ENCODE data around the gene PATE1. TPM values are rescaled to one million over a fixed set of nuclear protein-coding genes. Genes with fewer than 3 reads are reported as not detected.
"Not testable (repeated sequence)": the region's sequence is repeated elsewhere in the genome, so short reads cannot be mapped to it uniquely, and the experiment has no call there.

PATE1 gene
- total RNA-seq (2014; rRNA removed; shearing (Covaris generic)): not detected in 2 replicates
- not detected in 2 replicates for polyA plus RNA-seq (2015; cell fraction: cytosol; rRNA removed)
- not detected in 2 replicates for polyA plus RNA-seq (2015; cell fraction: nucleus; rRNA removed)

GRCh38 chr11:125745979-125746378, at the start of gene PATE1:
PATE1 (plus strand) TSS chr11:125746279; CDS start chr11:125746305, 26 bp downstream.
- in situ Hi-C loops (cut with HindIII; ENCODE audit: low pct_unique_long_range_greater_than_20kb, low sequenced_read_pairs): no loop called here
- no peak for DNase-seq (ENCODE audit: low read depth, low spot score)

- in situ Hi-C loops (cut with HindIII; ENCODE audit: low pct_unique_long_range_greater_than_20kb, low sequenced_read_pairs): no loop called here
- no peak for DNase-seq (ENCODE audit: low read depth, low spot score)
Measured at GRCh38 chr11:125701018-125701610, 45.0 kb upstream of the PATE1 start.

GRCh38 chr11:125701858-125702621, 44.0 kb upstream of the PATE1 start:
- no peak for DNase-seq (ENCODE audit: low read depth, low spot score)
- in situ Hi-C loops (cut with HindIII; ENCODE audit: low pct_unique_long_range_greater_than_20kb, low sequenced_read_pairs): no loop called here

- DNase-seq (ENCODE audit: low read depth, low spot score); in situ Hi-C loops (cut with HindIII; ENCODE audit: low pct_unique_long_range_greater_than_20kb, low sequenced_read_pairs): not testable (repeated sequence)
Measured at GRCh38 chr11:125704686-125705085, 41.4 kb upstream of the PATE1 start.

- DNase-seq (ENCODE audit: low read depth, low spot score): no peak
- in situ Hi-C loops (cut with HindIII; ENCODE audit: low pct_unique_long_range_greater_than_20kb, low sequenced_read_pairs): no loop called here
Measured at GRCh38 chr11:125720781-125721180, 25.3 kb upstream of the PATE1 start.

GRCh38 chr11:125724125-125724524, 22.0 kb upstream of the PATE1 start:
- DNase-seq (ENCODE audit: low read depth, low spot score): peak; percentile 54
- in situ Hi-C loops (cut with HindIII; ENCODE audit: low pct_unique_long_range_greater_than_20kb, low sequenced_read_pairs): no loop called here

- DNase-seq (ENCODE audit: low read depth, low spot score): no peak
- in situ Hi-C loops (cut with HindIII; ENCODE audit: low pct_unique_long_range_greater_than_20kb, low sequenced_read_pairs): no loop called here
Measured at GRCh38 chr11:125728969-125729368, 17.1 kb upstream of the PATE1 start.

- DNase-seq (ENCODE audit: low read depth, low spot score): no peak
- in situ Hi-C loops (cut with HindIII; ENCODE audit: low pct_unique_long_range_greater_than_20kb, low sequenced_read_pairs): no loop called here
Measured at GRCh38 chr11:125740617-125741016, 5.5 kb upstream of the PATE1 start.

- DNase-seq (ENCODE audit: low read depth, low spot score): no peak
- in situ Hi-C loops (cut with HindIII; ENCODE audit: low pct_unique_long_range_greater_than_20kb, low sequenced_read_pairs): no loop called here
Measured at GRCh38 chr11:125743681-125744080, 2.4 kb upstream of the PATE1 start.

GRCh38 chr11:125750629-125751028, 4.5 kb downstream of the PATE1 start:
- in situ Hi-C loops (cut with HindIII; ENCODE audit: low pct_unique_long_range_greater_than_20kb, low sequenced_read_pairs): no loop called here

GRCh38 chr11:125756050-125756449, 10.0 kb downstream of the PATE1 start:
- DNase-seq (ENCODE audit: low read depth, low spot score): no peak
- in situ Hi-C loops (cut with HindIII; ENCODE audit: low pct_unique_long_range_greater_than_20kb, low sequenced_read_pairs): no loop called here

More at GRCh38 chr11:125750629-125751028, 4.5 kb downstream of the PATE1 start:
- no peak for DNase-seq (ENCODE audit: low read depth, low spot score)

GRCh38 chr11:125762445-125762844, 16.4 kb downstream of the PATE1 start:
- in situ Hi-C loops (cut with HindIII; ENCODE audit: low pct_unique_long_range_greater_than_20kb, low sequenced_read_pairs): no loop called here
- DNase-seq (ENCODE audit: low read depth, low spot score): no peak

GRCh38 chr11:125763483-125763882, 17.4 kb downstream of the PATE1 start:
- in situ Hi-C loops (cut with HindIII; ENCODE audit: low pct_unique_long_range_greater_than_20kb, low sequenced_read_pairs): no loop called here
- DNase-seq (ENCODE audit: low read depth, low spot score): no peak

- no peak for DNase-seq (ENCODE audit: low read depth, low spot score)
- in situ Hi-C loops (cut with HindIII; ENCODE audit: low pct_unique_long_range_greater_than_20kb, low sequenced_read_pairs): no loop called here
Measured at GRCh38 chr11:125766251-125766650, 20.2 kb downstream of the PATE1 start.

- peak; percentile 7 for DNase-seq (ENCODE audit: low read depth, low spot score)
- in situ Hi-C loops (cut with HindIII; ENCODE audit: low pct_unique_long_range_greater_than_20kb, low sequenced_read_pairs): no loop called here
Measured at GRCh38 chr11:125768336-125769046, 22.4 kb downstream of the PATE1 start.

GRCh38 chr11:125770583-125770982, 24.5 kb downstream of the PATE1 start:
- no peak for DNase-seq (ENCODE audit: low read depth, low spot score)
- in situ Hi-C loops (cut with HindIII; ENCODE audit: low pct_unique_long_range_greater_than_20kb, low sequenced_read_pairs): no loop called here

- in situ Hi-C loops (cut with HindIII; ENCODE audit: low pct_unique_long_range_greater_than_20kb, low sequenced_read_pairs): no loop called here
- DNase-seq (ENCODE audit: low read depth, low spot score): no peak
Measured at GRCh38 chr11:125772834-125773505, 26.9 kb downstream of the PATE1 start.

- DNase-seq (ENCODE audit: low read depth, low spot score): no peak
- in situ Hi-C loops (cut with HindIII; ENCODE audit: low pct_unique_long_range_greater_than_20kb, low sequenced_read_pairs): no loop called here
Measured at GRCh38 chr11:125773516-125773915, 27.4 kb downstream of the PATE1 start.

All from SK-MEL-5 (cell line).